GM18909 (cell line): ENCODE measurements around the gene GNG14.
A peak's percentile ranks its signal among the peaks of the same experiment; 100 is the strongest.
"Not testable (repeated sequence)": the region's sequence is repeated elsewhere in the genome, so short reads cannot be mapped to it uniquely, and the experiment has no call there.

ENCODE experiments used
- ATAC-seq: cut with Tn5 transposase; IDR thresholded peaks from one replicate; pipeline ENCODE4 v1.9.1; 2021; ENCODE audit warnings: mild to moderate bottlenecking; ENCODE audit not compliant: unreplicated experiment, poor library complexity

The GNG14 gene

DNA sequence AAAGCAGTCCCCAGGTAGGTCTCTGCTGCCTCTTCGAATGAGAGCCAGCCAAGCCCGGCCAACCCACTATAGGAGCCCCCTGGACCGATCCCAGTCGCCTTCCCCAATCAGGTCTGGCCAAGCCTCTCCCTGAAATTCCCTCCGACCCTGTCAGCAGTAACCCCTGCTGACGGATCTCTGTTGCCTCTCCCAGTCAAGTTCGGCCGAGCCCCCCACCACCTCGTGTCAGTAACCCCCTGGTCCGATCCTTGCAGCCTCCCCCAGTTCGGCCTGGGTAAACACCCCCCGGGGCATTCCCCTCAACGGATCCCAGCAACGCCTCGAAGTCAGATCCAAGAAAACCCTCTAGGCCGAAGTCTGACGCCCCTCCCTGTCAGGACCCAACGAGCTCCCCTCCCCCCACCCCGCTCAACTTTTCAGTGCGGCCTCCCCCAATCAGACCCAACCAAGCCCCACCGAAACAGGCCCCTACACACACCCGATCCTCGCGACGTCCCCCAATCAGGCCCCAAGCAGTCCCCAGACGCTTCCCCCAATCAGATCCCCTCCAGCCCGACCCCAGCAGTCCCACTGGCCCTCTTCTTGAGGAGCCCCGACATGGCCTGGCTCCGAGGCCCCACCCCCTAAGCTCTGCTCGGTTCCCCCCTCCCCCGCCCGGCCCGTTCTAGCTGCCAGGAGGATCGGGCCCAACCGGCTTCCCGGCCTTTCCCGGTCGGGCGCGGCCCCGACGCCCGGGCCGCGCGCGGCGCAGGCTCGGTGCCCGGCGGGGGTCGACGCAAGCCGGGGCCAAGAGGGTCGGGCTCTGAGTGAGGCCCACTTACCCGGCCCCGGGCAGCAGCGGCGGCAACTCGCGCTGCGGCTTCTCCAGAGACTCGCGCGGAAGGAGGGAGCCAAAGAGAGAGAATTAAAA, 34.1 kb downstream of the GNG14 start:
- peak; percentile 30 for ATAC-seq

DNA sequence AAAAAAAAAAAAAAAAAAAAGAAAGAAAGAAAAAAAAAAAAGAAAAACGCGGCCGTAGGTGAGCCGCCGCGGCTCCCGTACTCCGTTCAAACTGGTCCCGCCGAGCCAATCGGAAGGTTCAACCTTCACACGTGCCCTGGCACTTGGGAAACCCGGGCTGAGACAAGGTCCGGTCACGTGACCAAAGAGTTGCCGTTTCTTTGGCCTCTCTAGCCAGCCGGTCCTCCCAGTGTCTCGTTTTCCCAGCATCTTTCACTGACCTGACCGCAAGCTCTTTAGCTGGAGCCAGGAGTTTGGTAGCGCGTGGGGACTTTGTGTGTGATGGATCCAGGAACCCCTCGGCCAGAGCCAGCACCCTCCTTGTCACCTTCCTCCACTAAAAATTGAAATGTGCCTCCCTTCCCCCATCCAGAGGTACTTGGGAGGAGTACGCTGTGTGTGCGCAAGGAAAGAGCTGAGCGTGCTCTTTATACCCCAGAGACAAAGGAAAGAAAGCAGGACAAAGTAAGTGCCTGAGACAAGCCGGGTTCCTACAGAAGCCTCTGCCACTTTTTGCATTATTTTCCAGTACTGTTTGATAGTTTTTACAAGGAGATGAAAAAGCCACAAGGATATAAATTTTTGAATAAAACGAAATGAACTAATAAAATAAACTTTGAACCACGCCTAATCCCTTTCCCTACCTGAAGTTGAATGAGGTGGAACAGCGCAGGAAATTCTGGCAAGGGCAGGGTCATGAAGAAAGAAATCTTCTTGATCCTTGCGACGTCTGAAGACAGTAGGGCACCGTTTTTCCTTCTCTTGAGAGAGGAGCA, 35.0 kb downstream of the GNG14 start:
- ATAC-seq, result peak; percentile 83

DNA sequence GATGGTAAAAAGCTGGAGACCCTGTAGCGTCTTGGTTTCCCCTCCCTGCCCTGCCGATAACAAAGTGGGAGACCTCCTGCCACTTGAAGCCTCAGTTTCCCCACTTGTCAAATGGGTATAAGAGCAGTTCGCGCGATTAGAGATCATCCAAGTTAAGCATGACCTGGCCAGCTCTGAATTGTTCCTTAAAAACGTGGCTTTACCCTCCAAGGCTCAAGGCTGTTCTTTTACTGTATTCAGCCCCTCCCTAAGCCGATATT, 35.5 kb downstream of the GNG14 start:
- ATAC-seq, result no peak

DNA sequence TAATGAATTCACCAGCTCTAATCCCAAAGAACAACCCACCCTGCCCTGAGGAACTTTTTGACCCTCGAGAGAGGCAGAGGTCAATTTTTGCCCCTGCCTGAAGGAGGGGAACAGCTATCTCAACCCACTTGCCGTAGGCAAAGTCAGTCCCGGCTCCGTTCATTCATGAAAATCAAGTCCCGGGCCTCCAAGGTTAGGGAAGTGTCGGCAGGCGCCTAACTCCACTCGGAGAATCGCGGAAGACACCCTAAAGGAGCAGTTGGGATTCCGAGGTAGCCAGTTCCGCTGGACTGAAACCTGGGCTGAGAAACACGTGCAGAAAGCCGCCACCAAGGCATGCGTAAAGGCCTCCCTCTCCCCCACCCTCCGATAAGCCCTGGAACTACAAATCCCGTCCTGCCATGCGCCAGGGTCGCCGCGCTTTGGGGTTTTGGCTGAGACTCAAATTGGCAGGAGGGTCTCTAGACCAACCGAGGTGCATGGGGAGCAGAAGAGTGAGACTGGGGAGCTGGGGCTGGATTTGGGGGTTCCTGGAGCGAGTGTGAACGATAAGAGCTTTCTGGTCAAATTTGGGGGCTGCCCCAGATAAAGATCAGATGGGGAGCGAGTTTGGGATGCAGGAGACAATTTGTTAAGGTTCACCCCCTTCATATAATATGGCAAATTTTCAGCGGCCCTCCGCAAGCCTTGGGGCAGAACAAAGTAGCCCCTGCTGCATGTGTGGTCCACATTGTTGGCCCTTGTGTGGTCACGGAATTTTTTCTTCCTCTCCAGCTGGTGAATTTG, 36.0 kb downstream of the GNG14 start, which contains the start of gene TNPO2:
Gene TNPO2 (minus strand): TSS at position 292 of the 786 bp plus-strand sequence. CDS start 2,955 bp downstream, outside the sequence.
- no peak for ATAC-seq

DNA sequence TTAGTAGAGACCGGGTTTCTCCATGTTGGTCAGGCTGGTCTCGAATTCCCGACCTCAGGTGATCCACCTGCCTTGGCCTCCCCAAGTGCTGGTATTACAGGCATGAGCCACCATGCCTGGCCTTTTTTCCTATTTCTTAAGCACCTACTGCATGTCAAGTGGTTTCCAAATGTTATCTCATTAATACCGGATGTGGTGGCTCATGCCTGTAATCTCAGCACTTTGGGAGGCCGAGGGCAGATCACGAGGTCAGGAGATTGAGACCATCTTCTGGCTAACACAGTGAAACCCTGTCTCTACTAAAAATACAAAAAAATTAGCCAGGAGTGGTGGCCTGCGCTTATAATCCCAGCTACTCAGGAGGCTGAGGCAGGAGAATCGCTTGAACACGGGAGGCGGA, 37.8 kb downstream of the GNG14 start:
- not testable (repeated sequence) for ATAC-seq

DNA sequence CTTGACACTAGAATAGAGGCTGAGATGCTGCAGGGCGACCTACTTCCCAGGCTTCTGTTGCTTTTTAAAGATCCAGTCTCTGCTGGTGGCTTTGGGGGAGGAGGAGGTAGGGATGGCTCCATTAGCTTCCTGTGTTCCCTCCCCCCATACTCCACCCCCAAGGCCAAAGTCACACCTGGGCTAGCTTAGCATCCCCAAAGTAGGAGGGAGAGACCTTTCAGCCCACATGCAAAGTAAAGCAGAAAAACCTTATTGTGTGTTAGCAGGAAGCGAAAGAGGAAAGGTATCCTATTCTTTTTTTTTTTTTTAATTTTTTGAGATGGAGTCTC, 39.2 kb downstream of the GNG14 start:
- ATAC-seq, result no peak

DNA sequence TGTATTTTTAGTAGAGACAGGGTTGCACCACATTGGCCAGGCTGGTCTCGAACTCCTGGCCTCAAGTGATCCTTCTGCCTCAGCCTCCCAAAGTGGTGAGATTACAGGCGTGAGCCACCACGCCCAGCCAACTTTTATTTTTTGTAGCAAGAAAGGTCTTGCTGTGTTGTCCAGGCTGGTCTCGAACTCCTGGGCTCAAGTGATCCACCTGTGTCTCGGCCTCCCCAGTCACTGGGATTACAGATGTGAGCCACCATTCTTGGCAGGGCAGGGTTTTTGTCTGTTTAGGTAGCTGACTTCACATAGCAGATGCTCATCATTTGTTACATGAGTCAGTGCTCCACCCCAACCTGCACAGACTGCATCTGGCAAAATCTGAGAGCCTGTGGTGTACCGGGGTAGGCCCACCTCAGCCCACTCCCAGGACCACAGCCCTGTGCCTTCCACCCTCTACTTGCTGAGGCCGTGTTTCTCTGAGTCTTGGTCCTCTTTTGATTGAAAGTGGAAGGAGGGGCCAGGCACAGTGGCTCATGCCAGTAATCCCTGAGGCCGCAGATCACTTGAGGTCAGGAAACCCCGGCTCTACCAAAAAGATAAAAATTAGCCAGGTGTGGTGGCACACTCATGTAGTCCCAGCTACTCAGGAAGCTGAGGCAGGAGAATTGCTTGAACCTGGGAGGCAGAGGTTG, 40.1 kb downstream of the GNG14 start:
- no peak for ATAC-seq

DNA sequence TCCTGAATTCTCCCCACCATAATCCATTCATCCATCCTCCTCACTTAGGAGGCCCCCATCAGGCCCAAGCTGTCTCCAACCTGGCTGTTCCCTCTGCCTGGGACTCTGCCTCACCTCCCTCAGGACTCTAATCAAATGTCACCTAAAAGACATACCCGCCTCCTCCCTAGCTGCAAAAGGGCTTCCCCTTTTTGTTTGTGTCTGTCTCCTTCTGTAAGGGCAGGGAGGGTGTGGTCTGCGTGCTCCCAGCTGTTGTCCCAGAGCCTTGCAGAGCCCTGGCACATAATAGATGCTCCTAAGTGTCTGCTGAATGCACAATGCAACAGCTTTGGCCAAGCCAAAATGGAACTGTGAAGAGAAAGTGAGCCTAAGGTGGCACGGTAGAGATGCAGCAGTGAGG, 42.3 kb downstream of the GNG14 start:
- no peak for ATAC-seq

DNA sequence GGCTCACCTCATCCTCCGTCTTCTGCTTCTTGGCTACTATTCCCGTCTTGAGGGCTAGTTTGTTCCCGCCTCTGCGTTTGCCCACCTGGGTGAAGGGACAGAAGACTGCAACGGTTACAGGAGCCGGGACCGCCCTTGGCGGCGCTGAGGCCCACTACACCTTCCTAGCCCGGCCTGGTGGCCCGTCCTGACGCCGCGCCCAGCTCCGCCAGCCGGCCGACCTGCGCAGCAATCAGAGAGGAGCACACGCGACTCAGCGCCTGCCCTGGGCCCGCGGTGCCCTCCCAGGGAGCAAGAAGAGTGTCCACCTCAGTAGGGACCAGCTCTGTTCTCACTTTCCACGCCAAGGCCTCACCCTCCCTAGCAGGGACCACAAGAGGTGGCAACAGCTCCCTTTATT, 43.5 kb downstream of the GNG14 start:
- ATAC-seq, result no peak

DNA sequence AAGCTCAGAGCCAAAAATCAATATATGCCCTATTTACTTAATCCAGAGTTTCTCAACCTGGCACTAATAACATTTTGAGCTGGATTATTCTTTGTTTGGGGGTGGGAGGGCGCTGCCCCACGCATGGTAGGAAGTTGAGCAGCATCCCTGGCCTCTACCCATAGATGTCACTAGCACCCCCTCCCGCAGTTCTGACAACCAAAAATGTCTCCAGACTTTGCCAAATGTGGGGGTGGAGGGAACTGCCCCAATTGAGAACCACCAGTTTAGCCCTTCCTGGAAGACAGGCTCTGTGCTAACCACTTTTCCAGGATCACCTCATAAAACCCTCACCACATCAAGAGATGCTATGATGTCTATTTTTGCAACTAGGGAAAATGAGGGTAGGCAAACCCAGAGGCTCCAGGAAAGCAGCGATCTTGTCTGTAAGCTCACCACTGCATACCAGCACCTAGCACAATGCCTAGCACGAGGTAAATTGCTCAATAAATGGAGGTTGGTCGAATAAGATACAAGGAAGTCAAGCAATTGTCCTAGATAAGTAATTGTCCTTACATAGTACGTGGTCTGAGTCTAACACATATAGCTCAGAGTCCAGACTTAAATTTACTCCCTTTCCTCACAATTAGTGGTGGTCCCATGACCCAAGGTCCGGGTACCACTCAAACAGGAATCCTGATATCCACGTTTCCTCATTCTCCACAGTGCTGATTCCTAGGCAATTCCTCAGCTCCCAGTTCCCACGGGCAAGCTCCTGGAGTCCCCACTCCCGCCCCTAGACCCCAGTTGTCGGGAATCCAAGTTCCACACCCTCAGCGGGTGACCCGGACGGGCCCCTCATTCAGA, 45.8 kb downstream of the GNG14 start:
- no peak for ATAC-seq

DNA sequence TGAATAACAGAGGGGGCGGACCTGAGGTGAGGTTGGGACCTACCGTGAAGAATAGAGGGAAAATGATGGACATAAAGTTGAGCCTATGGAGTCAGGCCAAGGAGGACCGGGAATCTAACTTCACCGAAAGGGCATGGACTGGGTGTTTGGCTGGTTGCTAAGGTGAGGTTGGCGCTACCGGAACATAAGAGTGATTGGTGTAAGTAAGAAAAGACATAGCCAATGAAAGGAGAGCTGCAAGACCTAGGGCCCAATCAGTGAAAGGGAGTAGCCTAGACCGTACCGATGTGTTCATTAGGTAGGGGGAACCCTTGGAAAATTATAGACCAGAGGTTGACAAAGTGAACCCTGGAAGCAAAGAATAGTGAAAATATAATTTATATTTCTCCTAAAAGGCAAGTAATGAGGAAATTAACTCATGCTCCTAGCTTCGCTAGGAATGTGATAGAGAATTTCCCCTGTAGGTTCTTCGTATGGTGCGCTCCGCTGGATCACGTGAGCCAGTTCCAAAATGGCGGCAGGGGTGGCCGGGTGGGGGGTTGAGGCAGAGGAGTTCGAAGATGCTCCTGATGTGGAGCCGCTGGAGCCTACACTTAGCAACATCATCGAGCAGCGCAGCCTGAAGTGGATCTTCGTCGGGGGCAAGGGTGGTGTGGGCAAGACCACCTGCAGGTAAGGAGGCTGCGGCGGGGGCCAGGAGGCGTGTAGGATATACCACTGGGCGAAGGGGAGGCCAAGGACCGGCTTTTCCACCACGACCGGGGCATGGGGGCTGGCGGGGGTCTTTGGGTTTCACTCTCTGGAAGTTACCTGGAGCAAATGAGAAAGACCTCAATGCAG, 49.4 kb downstream of the GNG14 start, which contains the start of gene GET3:
Gene GET3 (plus strand): TSS at position 503 of the 840 bp plus-strand sequence. CDS start 9 bp downstream, at position 512.
- ATAC-seq, result peak; percentile 70

DNA sequence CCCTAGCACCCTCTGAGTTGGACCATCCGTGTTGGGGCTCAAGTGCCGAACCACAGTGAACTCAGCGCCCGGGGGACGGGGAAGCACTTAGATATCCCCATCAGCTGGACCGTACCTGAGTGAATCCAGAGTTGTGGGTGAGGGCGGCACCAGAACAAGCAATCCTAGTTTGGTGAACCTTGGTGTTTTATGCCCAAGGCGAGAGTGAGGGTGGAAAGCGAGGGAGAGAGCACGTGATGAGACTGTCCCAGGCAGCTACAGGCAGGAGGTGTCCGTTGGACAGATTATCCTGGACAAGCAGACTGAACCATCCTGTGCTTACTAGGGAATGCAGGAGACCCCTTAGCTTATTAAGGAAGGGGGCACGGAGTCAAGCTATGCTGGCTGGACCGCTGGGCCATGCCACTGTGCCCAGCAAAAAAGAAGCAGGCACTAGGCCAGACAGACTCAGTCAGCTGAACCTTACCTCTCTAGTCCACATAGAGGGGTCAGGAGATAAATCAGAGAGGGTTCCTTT, 50.1 kb downstream of the GNG14 start:
- no peak for ATAC-seq
